T47D (cell line): ENCODE data around the gene ANO1.

Experiments
- DNase-seq, 2 experiments: peaks; one replicate each; pipeline versions ENCODE4 v3.0.0 to v3.0.0-alpha.2; 2011 to 2012; ENCODE audit warnings: low read depth in 1 of 2, low spot score in 1 of 2
- JUND ChIP-seq: IDR thresholded peaks from 2 replicates; pipeline ENCODE4 v1.6.1; 2012; ENCODE audit warnings: low read depth
- in situ Hi-C: cut with HindIII; loops from 2 replicates; pipeline ENCODE4 v1.10.0; 2016; ENCODE audit warnings: low sequenced_read_pairs, low pct_unique_long_range_greater_than_20kb

ANO1 gene

GRCh38 chr11:70107756-70108155 lies 29.6 kb downstream of the ANO1 start:
- in situ Hi-C loops, result no loop called here
- no peak for DNase-seq
- no peak for TF ChIP-seq JUND

GRCh38 chr11:70108250-70108649 lies 30.1 kb downstream of the ANO1 start:
- DNase-seq, result no peak
- TF ChIP-seq JUND, result no peak

DNA sequence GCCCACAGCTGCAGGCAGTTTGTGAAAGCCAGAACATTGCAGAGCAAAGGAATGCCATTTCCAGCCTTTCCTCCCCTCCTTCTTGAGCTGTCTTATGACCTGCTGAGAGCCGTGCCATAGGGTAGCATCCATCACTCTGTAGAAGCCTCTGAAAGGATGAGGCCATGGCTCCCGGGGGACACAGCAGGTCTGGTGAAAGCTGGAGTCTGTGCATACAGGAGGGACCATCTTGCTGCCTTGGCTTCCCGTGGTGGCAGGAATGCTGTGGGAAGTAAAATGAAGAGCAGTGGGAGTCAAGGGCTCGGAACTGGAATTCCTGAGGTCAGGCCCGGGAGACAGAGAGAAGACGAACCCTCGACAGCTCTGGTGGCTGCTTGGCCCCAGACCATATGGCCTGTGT lies 30.9 kb downstream of the ANO1 start:
- TF ChIP-seq JUND, result no peak
- in situ Hi-C loops, result no loop called here
- no peak for DNase-seq

More at GRCh38 chr11:70108250-70108649, 30.1 kb downstream of the ANO1 start:
- in situ Hi-C loops, result no loop called here

DNA sequence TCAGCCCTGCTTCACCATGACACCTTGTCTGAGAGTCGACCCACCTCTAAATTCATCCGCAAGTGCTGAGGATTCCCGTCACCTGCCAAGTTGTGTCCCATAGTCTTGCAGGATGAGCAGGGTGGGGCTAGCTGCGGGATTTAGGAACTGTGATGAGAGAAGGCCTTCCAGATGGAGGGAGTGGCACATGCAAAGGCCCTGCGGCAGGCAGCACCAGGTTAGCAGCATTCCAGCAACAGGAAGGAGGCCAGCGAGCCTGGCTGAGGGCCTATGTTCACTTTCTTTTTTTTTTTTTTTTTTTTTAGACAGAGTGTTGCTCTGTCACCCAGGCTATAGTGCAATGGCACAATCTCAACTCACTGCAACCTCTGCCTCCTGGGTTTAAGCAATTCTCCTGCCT lies 31.8 kb downstream of the ANO1 start:
- TF ChIP-seq JUND, result no peak
- no peak for DNase-seq
- in situ Hi-C loops, result no loop called here

DNA sequence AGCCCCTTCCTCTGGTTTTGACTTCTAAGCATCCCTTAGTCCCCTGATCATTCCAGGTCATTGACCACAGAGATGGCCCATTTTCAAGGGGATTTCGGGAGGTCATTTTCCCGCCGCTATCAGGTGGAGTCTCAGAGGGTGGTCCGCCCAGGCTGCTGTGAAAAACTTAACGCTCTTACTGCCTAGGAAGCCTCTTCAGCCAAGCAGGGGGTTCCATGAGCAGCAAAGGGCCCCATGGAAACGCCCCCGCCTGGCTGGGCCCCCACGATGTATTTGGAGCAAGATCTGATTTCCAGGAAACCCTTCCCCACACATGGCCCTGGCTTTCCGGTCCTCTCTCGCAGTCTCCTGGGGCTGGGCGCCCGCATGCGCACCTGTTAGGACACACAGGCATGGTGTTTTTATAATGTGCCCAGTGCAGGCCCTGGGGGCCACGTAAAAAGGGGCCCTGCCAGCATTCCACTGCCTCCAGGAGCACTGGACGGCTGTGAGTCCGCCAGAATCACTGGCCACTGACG lies 32.5 kb downstream of the ANO1 start:
- no peak for TF ChIP-seq JUND
- no peak for DNase-seq
- in situ Hi-C loops, result no loop called here

- in situ Hi-C loops, result no loop called here
- peak; percentile 60 to 92 for DNase-seq
- no peak for TF ChIP-seq JUND
Measured at GRCh38 chr11:70111269-70112016, 33.3 kb downstream of the ANO1 start.

DNA sequence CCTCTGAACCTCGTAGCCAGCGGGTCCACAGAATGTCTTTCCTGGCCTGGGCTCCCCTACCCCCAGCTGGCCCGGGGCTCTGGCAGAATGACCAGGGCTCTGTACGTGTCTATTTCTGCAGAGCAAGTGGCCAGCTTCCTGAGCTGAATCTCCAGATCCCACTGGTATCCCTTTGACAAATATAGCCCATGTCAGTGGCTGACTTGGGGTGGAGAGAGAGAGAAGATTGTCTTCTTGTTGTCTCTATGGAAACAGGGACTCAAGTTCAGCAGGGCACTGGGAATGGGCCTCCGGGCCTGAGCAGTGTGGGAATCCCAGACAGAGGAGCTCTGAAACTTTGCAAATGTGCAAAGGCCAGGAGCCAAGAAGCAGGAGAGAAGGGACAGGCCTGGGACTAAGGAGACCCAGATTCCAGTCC lies 33.9 kb downstream of the ANO1 start:
- DNase-seq, result peak in 1 of 2 experiments; percentile 76
- no peak for TF ChIP-seq JUND
- in situ Hi-C loops, result no loop called here

DNA sequence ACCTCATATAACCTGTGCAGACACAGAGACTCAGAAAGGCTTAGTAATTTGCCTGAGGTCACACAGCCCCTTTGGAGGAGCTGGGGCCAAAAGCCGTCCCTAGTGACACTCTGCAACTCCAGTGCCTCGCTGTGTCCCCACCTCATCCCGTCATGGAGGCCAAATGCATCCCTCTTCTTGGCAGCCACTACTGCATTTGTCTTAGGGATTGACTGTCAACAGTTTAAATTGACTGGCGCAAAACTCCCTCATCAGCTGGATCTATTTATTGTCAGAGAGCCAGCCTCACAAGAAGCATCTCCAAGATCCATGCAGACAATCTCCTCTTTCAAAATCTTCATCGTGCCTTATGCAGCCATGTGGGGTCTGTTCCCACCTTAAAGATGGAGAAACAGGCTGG lies 35.7 kb downstream of the ANO1 start:
- no peak for DNase-seq
- in situ Hi-C loops, result no loop called here
- TF ChIP-seq JUND, result no peak

GRCh38 chr11:70115778-70116177 lies 37.7 kb downstream of the ANO1 start:
- in situ Hi-C loops, result no loop called here
- DNase-seq, result no peak
- no peak for TF ChIP-seq JUND

- in situ Hi-C loops, result no loop called here
Measured at GRCh38 chr11:70116386-70117065, 38.4 kb downstream of the ANO1 start.

GRCh38 chr11:70117567-70118145 lies 39.5 kb downstream of the ANO1 start:
- TF ChIP-seq JUND, result no peak
- in situ Hi-C loops, result no loop called here
- DNase-seq, result no peak

More at GRCh38 chr11:70116386-70117065, 38.4 kb downstream of the ANO1 start:
- peak; percentile 37 to 91 for DNase-seq
- no peak for TF ChIP-seq JUND

- in situ Hi-C loops, result no loop called here
- no peak for TF ChIP-seq JUND
- no peak for DNase-seq
Measured at GRCh38 chr11:70118642-70119041, 40.5 kb downstream of the ANO1 start.

- no peak for TF ChIP-seq JUND
- no peak for DNase-seq
- in situ Hi-C loops, result no loop called here
Measured at GRCh38 chr11:70119502-70119901, 41.4 kb downstream of the ANO1 start.

DNA sequence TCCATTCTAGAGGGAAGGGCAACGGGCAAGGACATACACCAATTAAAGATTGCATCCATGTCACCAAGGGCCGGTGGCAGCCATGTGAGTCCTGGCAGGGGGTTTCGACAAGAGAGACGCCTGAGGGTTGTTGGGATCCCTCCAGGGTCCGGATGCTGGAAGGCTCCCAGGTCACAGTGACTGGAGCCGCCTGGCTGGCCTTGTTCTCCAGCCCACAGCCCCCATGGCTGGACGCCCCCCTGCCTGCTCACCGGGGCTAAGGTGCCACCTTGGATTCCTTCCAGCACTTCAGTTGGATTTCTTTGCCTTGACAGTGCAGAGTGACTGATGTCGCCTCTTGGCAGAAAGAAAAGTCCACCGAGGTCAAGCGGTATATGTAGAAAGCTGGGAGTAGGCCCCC lies 42.6 kb downstream of the ANO1 start:
- TF ChIP-seq JUND, result no peak
- DNase-seq, result no peak
- in situ Hi-C loops, result no loop called here
